GM15510 (cell line): ENCODE measurements around the gene BRSK1.
A peak's percentile ranks its signal among the peaks of the same experiment; 100 is the strongest.

Experiments used
- POLR2A ChIP-seq: IDR thresholded peaks from 3 replicates; pipeline ENCODE4 v1.6.1; 2011; ENCODE audit warnings: borderline replicate concordance; ENCODE audit not compliant: insufficient read length; ENCODE audit errors: extremely low read depth

The BRSK1 gene

DNA sequence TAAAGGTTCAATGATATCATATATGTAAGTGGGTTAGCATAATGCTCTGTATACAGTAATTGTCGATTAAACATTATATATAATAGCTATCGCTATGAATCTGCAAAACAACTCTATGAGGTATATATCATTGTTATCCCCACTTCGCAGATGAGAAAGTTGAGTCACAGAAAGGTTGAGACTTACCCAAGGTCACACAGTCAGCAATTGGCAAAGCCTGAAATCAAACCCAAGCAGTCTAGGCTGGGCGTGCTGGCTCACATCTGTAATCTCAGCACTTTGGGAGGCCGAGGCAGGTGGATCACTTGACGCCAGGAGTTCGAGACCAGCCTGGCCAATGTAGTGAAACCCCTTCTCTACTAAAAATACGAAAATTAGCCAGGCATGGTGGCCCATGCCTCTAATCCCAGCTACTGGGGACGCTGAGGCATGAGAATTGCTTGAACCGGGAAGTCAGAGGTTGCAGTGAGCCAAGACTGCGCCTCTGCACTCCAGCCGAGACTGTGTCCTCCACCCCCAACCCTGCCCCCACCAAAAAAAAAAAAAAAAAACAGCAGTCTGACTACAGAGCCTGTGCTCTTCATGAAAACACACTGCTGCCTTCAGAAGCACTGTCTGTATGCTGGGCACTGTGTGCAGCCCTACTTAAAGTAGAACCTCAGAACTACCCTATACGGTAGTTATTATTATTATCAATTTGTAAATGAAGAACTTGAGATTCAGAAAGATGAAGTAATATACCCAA lies 5.2 kb upstream of the BRSK1 start:
- no peak for TF ChIP-seq POLR2A

DNA sequence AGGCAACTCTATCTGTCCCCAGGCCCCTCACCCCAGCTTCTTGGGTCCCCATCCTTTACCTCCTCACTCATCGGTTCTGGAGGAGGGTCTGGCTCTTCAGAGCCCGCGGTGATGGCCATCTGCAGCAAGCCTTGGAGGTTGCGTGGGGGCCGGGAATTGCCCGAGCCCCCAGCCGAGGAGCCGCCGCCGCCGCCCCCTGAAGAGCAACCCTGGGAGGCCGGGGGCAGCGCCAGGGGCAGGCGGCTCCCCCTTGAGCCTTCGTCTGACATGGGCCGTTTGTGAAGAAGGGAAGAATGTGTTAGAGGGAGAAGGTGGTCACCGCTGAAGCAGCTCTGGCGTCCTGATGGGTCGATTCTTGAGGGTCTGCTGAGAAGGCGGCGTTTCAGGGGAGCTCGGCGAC lies 4.5 kb upstream of the BRSK1 start:
- TF ChIP-seq POLR2A, result no peak

DNA sequence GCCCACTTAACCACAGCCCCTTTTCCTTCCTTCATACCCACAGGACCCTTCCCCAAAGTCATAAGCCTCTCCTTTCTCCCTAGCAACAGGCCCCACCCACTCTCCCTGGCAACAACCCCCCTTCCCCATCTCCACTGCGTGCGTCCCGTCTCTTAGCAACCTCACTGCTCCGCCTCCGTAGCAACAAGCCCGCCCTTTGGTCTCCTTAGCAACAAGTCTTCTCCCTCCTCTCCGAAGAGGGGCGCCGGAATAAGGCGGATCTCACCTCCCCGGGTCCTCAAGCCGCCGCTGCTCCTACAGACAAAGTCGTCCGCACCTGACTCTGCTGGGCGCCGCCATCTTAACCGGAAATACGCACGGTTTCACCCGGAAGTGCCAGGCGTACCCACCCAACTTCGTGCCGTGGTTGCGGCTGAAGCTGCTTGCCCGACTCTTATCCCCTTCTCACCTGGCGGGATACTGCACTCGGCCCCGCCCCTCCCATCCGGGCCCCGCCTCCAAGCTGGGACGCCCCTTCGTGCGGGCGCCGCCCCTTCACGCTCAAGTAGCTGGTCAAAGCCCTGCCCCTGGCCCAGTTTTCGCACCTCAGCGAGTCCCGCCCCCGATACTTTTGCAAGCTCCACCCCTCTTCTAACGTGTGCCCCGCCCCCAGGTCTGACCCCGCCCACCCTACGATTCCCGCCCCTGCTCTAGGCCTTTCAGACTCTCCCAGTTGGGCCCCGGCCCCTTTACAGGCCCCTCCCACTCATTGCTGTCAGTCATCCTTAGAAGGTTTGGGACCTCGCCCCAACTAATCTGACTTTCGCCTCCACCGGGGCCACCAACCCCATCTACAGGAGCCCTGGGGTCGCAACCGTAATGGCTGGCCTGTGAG lies 3.8 kb upstream of the BRSK1 start, which contains the start of gene HSPBP1:
Gene HSPBP1, minus strand, starts transcription at position 341 of the 874 bp plus-strand sequence. CDS start 502 bp downstream, outside the sequence.
- TF ChIP-seq POLR2A, result peak; percentile 56

DNA sequence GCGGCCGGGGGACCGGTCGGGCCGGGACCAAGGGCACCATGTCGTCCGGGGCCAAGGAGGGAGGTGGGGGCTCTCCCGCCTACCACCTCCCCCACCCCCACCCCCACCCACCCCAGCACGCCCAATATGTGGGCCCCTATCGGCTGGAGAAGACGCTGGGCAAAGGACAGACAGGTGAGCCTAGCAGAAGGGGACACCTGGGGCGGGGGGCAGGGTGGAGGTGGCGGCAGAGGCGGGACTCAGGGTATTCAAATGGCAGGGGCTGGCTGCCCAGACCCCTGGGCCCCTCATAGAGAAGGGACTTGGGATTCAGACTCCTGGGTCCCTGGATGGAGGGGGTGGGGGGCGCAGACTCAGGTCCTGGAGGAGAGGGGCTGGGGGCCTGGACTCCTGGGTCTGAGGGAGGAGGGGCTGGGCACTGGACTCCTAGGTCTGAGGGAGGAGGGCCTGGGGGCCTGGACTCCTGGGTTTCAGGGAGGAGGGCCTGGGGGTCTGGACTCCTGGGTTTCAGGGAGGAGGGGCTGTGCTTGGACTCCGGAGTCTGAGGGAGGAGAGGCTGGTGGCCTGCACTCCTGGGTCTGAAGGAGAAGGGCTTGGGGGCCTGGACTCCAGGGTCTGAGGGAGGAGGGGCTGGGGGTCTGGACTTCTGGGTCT lies 735 bp downstream of the BRSK1 start:
- no peak for TF ChIP-seq POLR2A

DNA sequence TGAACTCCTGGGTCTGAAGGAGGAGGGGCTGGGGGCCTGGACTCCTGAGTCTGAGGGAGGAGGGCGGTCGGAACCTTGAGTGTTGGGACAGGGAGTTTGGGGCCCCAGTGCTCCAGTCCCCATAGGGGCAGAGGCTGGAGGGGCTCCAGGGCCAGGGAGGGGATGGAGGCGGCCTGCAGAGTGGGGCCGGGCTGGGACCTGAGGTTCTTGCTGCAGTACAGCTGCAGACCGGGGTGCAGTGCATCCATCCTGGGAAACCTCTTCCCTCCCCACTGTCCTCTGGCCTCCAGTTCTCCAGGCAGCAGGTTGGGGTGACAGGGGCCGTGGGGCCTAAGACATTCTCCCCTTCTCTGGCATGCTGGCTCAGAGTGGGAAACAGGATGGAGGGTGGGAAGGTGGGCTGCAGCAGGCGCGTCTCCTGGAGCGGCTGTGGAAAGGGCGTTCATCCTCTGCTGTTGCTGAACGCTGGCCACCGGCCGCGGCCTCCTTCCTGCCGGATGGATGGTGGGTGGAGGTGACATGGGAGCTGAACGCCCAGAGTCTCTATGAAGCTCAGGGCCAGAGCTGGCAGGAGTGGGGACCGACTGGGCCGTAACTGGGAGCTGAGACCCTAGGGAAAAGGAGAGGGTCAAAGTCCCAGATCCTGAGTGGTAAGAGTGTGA lies 1.6 kb downstream of the BRSK1 start:
- no peak for TF ChIP-seq POLR2A

DNA sequence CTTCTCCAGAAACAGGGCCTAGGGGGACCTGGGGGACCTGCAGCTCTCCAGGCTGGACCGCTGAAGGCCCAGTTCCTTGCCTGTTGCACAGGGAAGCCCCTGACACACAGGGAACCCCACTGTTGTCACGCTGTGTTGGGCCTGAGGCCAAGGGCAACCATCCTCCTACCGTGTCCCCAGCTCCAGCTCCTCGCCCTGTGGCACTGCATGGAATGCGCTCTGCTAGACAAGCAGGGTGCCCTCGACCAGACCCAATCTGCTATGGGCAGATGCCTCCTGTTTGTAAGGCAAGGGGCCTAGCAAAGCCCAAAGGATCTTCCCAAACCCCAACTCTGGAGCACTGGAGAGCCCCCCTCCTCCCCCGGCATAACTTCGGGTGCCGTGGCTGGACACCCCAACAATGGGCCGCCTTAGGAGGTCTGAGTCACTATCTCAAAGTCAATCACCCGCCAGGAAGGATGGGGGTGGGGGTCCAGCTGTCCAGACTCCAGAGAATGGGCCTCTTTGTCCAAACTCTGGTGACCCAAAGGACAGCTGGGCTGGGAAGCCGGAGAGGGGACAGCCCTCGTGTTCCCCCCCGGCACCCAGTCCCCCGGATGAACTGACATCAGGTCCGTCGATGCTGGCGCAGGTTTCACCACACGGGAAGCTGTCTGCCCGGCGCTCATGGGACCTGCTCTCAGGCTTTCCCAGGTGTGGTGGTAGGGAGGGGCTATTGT lies 3.7 kb downstream of the BRSK1 start:
- no peak for TF ChIP-seq POLR2A

DNA sequence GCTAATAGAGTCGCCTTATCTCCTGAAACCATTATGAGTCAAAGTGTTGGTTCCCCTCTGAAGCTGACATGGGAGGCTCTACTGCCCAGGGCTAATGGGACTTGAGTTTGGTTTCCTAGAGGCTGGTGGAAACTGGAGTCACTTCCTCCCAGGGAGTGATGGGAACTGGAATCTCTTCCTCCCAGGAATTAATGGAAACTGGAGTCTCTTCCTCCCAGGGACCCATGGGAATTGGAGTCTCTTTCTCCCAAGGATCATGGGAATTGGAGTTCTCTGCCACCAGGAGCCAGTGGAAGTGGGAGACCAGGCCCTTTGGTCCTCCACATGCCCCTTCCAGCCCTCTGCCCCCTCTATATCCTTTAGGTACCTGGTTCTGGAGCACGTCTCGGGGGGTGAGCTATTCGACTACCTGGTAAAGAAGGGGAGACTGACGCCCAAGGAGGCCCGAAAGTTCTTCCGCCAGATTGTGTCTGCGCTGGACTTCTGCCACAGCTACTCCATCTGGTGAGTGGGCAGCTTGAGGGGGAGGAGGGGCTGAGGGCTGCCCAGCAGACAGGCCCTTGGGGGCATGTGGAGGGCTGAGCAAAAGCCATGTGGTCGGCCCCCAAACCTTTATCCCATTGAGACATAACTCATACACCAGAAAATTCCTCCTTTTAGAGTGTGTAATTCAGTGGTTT lies 5.5 kb downstream of the BRSK1 start:
- TF ChIP-seq POLR2A, result no peak

DNA sequence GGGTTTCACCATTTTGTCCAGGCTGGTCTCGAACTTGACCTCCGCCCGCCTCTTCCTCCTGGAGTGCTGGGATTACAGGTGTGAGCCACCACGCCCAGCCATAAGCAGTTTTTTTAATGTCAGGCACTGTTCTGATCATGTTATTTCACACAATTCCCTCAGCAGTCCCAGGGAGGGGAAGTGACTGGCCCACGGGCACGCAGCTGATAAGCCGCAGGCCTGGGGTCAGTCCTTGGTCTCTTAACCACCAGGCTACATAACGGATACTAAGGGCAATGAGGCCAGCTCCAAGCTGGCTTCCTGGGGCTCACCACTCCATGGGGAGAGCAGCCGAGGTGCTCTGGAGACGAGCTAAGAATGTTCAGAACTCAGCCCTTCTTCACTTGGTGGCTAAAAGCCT lies 13.5 kb downstream of the BRSK1 start:
- TF ChIP-seq POLR2A, result no peak

DNA sequence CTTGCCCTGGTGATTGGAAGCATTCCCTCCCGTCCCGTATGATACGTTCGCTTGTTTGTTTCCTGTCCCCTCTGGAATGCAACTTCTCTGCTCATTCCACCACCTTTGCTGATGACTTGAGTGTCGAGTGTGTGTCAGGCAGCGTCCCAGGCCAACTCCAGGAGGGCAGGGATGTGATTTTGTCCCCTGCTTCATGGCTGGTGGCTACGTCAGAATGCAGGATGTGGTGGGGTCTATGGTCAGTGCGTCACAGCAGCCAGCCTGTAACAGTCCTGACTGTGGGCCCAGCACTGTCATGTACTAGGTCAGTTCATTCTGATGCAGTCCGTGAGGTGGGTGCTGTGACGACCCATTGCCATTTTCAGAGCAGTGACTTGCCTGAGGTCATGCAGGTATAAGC lies 16.2 kb downstream of the BRSK1 start:
- no peak for TF ChIP-seq POLR2A

DNA sequence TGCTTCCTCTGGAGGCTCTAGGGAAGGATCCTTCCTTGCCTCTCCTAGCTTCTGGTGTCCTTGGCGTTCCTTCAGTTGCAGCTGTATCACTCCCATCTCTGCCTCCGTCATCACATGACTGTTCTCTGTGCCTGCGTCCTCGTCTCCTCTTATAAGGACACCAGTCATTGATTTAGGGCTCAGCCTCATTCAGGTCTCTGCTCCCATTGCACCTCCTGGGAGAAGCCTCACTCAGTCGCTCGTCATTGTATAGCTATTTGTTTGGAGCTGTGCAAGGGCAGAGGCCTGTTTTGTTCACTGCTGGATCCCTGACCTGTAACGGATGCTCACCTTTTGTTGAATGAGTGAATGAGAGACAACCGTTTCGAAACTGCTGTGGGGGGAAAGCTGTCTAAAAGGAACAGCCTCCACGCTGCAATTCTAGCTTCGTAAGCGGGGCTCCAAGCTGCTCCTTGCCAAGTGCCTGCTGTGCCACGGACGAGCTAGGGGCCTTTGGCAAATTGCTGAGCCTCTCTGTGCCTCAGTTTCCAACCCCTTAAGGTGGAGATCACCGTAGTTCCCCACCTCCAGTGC lies 17.2 kb downstream of the BRSK1 start:
- TF ChIP-seq POLR2A, result no peak

DNA sequence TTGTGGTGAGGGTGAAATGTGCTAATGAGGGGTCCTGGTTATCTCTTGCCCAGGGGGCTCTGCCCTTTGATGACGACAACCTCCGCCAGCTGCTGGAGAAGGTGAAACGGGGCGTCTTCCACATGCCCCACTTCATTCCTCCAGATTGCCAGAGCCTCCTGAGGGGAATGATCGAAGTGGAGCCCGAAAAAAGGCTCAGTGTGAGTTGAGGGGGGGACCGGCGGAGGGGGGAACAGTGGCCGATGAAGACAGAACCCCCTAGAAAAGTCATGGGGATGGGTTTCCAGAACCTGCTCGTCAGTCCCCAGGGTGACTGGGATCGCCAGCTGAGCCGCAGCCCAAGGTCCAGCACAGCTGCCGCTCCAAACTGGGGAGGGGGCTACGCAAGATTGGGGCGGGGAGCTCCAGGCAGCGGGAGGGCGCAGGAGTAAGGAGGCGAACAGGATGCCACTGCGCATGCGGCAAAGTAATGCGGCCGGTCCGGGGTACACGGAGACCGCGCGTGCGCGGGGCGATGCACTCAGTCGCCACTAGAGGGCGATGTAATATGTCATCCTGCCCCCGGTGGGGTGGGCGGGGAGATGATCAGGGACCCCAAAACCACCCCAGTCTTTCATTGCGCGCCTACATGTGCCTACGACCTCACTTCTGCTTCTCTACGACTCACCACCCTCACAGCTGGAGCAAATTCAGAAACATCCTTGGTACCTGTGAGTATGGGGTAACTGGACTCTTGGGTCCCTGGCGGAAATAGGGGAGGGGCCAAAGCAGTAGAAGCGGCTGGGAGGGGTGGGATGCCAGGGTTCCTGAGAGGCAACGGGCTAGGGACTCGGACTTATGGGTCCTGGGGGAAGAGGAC lies 17.9 kb downstream of the BRSK1 start:
- TF ChIP-seq POLR2A, result peak; percentile 22

DNA sequence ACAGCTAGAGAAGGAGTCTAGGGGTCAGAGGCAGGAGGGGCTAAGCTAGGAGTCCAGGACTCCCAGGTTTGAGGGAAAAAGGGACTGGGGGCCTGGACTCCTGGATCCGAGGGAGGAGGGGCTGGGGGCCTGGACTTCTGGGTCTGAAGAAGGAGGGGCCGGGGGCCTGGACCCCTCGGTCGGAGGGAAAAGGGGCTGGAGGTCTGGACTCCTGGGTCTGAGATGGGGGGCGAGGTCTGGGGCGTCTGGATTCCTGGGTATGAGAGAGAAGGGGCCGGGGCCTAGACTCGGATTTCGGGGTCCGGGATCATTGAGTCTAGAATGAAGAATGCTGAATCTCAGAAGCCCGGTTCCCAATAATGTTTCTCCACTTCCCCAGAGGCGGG lies 18.5 kb downstream of the BRSK1 start:
- TF ChIP-seq POLR2A, result no peak
